ENCODE data around the gene GALNT14.

Gene GALNT14

DNA sequence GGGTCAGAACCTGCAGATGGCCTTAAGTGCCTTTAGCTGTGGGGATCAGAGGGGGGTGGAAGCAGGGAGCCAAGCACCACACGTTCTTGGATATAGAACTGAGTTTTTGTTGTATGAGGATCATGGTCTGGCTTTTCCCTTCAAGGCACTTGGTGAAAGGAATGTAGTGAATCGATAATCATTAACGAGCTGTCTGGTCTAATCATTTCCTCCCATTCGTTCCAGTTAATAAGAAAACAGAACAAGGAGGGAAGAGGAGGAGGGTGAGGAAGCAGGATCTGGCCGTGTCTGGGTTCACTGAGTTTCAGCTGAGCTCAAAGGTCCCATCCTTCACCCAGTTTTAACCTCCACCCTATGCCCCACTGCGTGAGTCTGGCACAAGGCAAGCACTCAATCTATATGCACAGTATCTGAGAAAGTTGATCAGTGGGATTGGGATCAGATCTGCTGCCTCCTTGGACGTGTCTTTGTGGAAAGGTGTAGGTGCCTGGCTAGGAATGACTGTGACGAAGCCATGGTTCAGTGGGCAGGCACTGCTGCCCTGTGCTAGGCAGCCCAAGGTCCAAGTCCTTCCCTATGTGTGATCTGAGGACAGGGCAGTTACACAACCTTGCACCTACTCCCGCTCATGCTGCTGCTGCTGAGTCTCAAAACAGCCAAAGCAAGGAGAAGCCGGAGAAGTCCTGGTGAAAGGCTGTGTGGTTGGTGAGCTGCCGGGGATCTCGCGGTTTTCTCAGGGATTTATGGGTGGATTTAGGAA is 54.8 kb downstream of the GALNT14 start:
- Histone ChIP-seq H3K4me2 (ENCODE audit: low read depth, low read length, poor library complexity, severe bottlenecking) (no peak overlapping the region), H3K36me3 (ENCODE audit: insufficient read depth, low read length) (no peaks in the 10 kb centered on the region), H3K9ac (ENCODE audit: low read depth, low read length, poor library complexity, severe bottlenecking) (no peak overlapping the region), H3K79me2 (ENCODE audit: insufficient read depth, low read length) (no peaks in the 10 kb centered on the region), H3K9me3 (ENCODE audit: insufficient read depth, low read depth, low read length) (no peaks in the 10 kb centered on the region), H3K27me3 (ENCODE audit: insufficient read depth, low read length, poor library complexity, severe bottlenecking) (no peaks in the 10 kb centered on the region), H3K4me1 (ENCODE audit: insufficient read depth, low read length, poor library complexity, severe bottlenecking) (no peaks in the 10 kb centered on the region), H4K20me1 (ENCODE audit: insufficient read depth, low read length, poor library complexity, severe bottlenecking) (no peaks in the 10 kb centered on the region), H3F3A (ENCODE audit: low read depth) (no peaks in the 10 kb centered on the region), H2AFZ (ENCODE audit: low read length) (no peak overlapping the region), H3K4me3 (ENCODE audit: low read length, poor library complexity, severe bottlenecking) (no peak overlapping the region), H3K9me2 (replicated peaks; ENCODE audit: low read depth, low read length) (no peaks in the 10 kb centered on the region)
- TF ChIP-seq, protein P1, sequence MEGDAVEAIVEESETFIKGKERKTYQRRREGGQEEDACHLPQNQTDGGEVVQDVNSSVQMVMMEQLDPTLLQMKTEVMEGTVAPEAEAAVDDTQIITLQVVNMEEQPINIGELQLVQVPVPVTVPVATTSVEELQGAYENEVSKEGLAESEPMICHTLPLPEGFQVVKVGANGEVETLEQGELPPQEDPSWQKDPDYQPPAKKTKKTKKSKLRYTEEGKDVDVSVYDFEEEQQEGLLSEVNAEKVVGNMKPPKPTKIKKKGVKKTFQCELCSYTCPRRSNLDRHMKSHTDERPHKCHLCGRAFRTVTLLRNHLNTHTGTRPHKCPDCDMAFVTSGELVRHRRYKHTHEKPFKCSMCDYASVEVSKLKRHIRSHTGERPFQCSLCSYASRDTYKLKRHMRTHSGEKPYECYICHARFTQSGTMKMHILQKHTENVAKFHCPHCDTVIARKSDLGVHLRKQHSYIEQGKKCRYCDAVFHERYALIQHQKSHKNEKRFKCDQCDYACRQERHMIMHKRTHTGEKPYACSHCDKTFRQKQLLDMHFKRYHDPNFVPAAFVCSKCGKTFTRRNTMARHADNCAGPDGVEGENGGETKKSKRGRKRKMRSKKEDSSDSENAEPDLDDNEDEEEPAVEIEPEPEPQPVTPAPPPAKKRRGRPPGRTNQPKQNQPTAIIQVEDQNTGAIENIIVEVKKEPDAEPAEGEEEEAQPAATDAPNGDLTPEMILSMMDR (conservative IDR thresholded peaks at IDR 0.05; ENCODE audit: low read length): no peak
- TF ChIP-seq EZH2phosphoT487 (IDR thresholded peaks at IDR 0.05; ENCODE audit: borderline replicate concordance): no peak

DNA sequence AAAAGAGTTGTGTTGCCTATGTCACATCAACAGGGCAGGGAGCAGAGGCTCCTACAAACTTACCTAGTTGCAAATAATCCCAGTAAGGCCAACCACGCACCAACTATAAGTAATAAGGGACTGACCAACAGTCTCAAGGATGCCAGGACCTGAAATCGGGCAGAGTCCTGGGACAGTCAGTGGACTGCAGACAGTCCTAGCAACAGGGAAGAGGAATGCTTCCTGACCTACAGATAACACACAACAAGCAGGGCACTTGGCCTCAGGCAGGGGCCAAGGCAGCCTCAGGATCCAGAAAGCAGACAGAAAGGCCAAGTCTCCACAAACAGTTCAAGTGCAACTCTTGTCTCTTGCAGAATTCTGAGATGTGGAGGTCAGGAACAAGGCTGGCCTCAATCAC is 56.2 kb downstream of the GALNT14 start:
- TF ChIP-seq, protein P1 (conservative IDR thresholded peaks at IDR 0.05; ENCODE audit: low read length): no peak
- TF ChIP-seq EZH2phosphoT487 (IDR thresholded peaks at IDR 0.05; ENCODE audit: borderline replicate concordance): no peak
- no peak overlapping the region for H3K4me2 ChIP-seq (ENCODE audit: low read depth, low read length, poor library complexity, severe bottlenecking)
- H3K36me3 ChIP-seq (ENCODE audit: insufficient read depth, low read length): no peaks in the 10 kb centered on the region
- no peak overlapping the region for H3K9ac ChIP-seq (ENCODE audit: low read depth, low read length, poor library complexity, severe bottlenecking)
- no peaks in the 10 kb centered on the region for H3K27me3 ChIP-seq (ENCODE audit: insufficient read depth, low read length, poor library complexity, severe bottlenecking)
- no peaks in the 10 kb centered on the region for H3F3A ChIP-seq (ENCODE audit: low read depth)
- H3K4me3 ChIP-seq (ENCODE audit: low read length, poor library complexity, severe bottlenecking): no peak overlapping the region
- no peaks in the 10 kb centered on the region for H4K20me1 ChIP-seq (ENCODE audit: insufficient read depth, low read length, poor library complexity, severe bottlenecking)
- no peaks in the 10 kb centered on the region for H3K9me2 ChIP-seq (replicated peaks; ENCODE audit: low read depth, low read length)
- no peaks in the 10 kb centered on the region for H3K79me2 ChIP-seq (ENCODE audit: insufficient read depth, low read length)
- no peaks in the 10 kb centered on the region for H3K4me1 ChIP-seq (ENCODE audit: insufficient read depth, low read length, poor library complexity, severe bottlenecking)
- no peak overlapping the region for H2AFZ ChIP-seq (ENCODE audit: low read length)
- H3K9me3 ChIP-seq (ENCODE audit: insufficient read depth, low read depth, low read length): no peaks in the 10 kb centered on the region

DNA sequence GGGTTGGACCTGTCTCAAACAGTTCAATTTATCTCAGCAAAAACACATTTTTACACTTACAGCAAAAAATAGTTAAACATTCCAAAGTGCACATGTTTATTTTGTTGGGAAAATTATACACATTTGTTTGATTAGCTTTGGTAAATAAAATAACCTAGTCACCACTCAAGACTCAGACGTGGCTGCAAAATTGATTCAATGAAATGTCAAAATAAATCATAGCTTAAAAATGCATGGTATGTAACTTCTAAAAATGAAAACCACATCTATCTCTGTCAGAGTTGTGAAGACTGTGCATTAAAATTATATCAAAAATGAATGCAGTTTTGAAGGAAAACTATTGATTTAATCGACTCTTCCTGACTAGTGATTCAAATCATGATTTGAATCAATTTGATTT is 56.7 kb downstream of the GALNT14 start:
- Histone ChIP-seq H3K9me3 (ENCODE audit: insufficient read depth, low read depth, low read length) (no peaks in the 10 kb centered on the region), H3K4me1 (ENCODE audit: insufficient read depth, low read length, poor library complexity, severe bottlenecking) (no peaks in the 10 kb centered on the region), H3K79me2 (ENCODE audit: insufficient read depth, low read length) (no peaks in the 10 kb centered on the region), H2AFZ (ENCODE audit: low read length) (no peak overlapping the region), H3K9me2 (replicated peaks; ENCODE audit: low read depth, low read length) (no peaks in the 10 kb centered on the region), H4K20me1 (ENCODE audit: insufficient read depth, low read length, poor library complexity, severe bottlenecking) (no peaks in the 10 kb centered on the region), H3K4me2 (ENCODE audit: low read depth, low read length, poor library complexity, severe bottlenecking) (no peak overlapping the region), H3K4me3 (ENCODE audit: low read length, poor library complexity, severe bottlenecking) (no peak overlapping the region), H3K9ac (ENCODE audit: low read depth, low read length, poor library complexity, severe bottlenecking) (no peak overlapping the region), H3K36me3 (ENCODE audit: insufficient read depth, low read length) (no peaks in the 10 kb centered on the region), H3K27me3 (ENCODE audit: insufficient read depth, low read length, poor library complexity, severe bottlenecking) (no peaks in the 10 kb centered on the region), H3F3A (ENCODE audit: low read depth) (no peaks in the 10 kb centered on the region)
- TF ChIP-seq, protein P1 (conservative IDR thresholded peaks at IDR 0.05; ENCODE audit: low read length): no peak
- no peak for TF ChIP-seq EZH2phosphoT487 (IDR thresholded peaks at IDR 0.05; ENCODE audit: borderline replicate concordance)
